B cell (primary cell): Measurements from ENCODE around the gene PUM1.

Experiments used
- CTCF ChIP-seq: fragments of 200-600 bp; IDR thresholded peaks from one replicate; pipeline ENCODE4 v1.8.0; 2022; ENCODE audit warnings: antibody characterized with exemption, mild to moderate bottlenecking
- EZH2 ChIP-seq: IDR thresholded peaks from 2 replicates; pipeline ENCODE4 v1.6.1; 2012; ENCODE audit warnings: borderline replicate concordance, low read depth, mild to moderate bottlenecking, moderate library complexity, low read length; ENCODE audit not compliant: insufficient read depth, poor library complexity, severe bottlenecking

GRCh38 chr1:30995990-30996612 lies 69.4 kb downstream of the PUM1 start:
- TF ChIP-seq CTCF: no peak
- no peak for TF ChIP-seq EZH2
